Ovary (tissue), 9 donors: ENCODE results near the gene HNRNPA1L2. TPM values are rescaled to one million over a fixed set of nuclear protein-coding genes. Genes with fewer than 3 reads are reported as not detected.
"Not testable (repeated sequence)": the region's sequence is repeated elsewhere in the genome, so short reads cannot be mapped to it uniquely, and the experiment has no call there.

Source experiments
- DNase-seq, 5 donors: peaks; one replicate each; pipeline ENCODE4 v3.0.0-alpha.2; 2019 to 2020
- H3K27ac ChIP-seq, 2 donors: fragments of 200-600 bp; one replicate each; pipeline versions ENCODE4 v1.5.1 to v1.8.0; 2019 to 2022
- H3K27me3 ChIP-seq: fragments of 200-600 bp; one replicate; pipeline ENCODE4 v1.8.0; 2022
- H3K36me3 ChIP-seq: fragments of 200-600 bp; sonication (generic); one replicate; pipeline ENCODE4 v1.5.1; 2019
- H3K4me1 ChIP-seq: one replicate; pipeline ENCODE4 v1.8.1; 2013; ENCODE audit warnings: mild to moderate bottlenecking, moderate library complexity; ENCODE audit not compliant: insufficient read depth
- H3K4me3 ChIP-seq: fragments of 200-600 bp; sonication (generic); one replicate; pipeline ENCODE4 v1.5.1; 2017
- H3K9me3 ChIP-seq, 2 donors: fragments of 200-600 bp in 1 of 2; sonication (generic) in 1 of 2; one replicate each; pipeline versions ENCODE4 v1.5.1 to v1.8.1; 2013 to 2019; ENCODE audit warnings: mild to moderate bottlenecking in 1 of 2, moderate library complexity in 1 of 2
- EP300 ChIP-seq: sonication (generic); formaldehyde crosslinking; IDR thresholded peaks from one replicate; pipeline ENCODE4 v1.6.1; 2017; ENCODE audit warnings: antibody characterized with exemption
- POLR2A ChIP-seq: fragments of 450-650 bp; IDR thresholded peaks from one replicate; pipeline ENCODE4 v1.6.1; 2017; ENCODE audit warnings: antibody characterized with exemption, mild to moderate bottlenecking, moderate library complexity
- WGBS, 3 donors: extraction: QIAGEN DNeasy Blood & Tissue Kit in 1 of 3; methylation state at CpG; one replicate each; pipeline versions ENCODE4 v1.1.5 to v1.1.7; 2013 to 2017; 5-methylcytosine and 5-hydroxymethylcytosine counted together
- intact Hi-C, 4 donors: fragments of 100-400 bp; cut with DNase I; formaldehyde crosslinking; loops; one replicate each; pipeline versions ENCODE4 v1.11.0 to v1.15.1; 2022 to 2023
- polyA plus RNA-seq, 2 donors: library from polyadenylated mRNA; stranded (reverse); fragments of 200-250 nt in 1 of 2; fragments of 350-450 nt in 1 of 2; fragmentation: Illumina TruSeq in 1 of 2; extraction: RNeasy Lipid Tissue Mini Kit (QIAGEN cat#74804) in 1 of 2; gene quantifications; one replicate each; pipeline ENCODE4 v1.2.3, GENCODE V29; 2013 to 2014
- total RNA-seq, 7 donors: library from RNA; depleted of rRNA in 2 of 7; stranded (reverse); fragments of >200 nt in 2 of 7; fragmentation: NEBNext Ultra II Directional in 3 of 7; extraction: Animal tissue kit (Norgen Biotek cat#: 25700) in 3 of 7; gene quantifications; one replicate each; pipeline versions ENCODE4 v1.1.0 to v1.2.4, GENCODE V29; 2016 to 2023
- TF ChIP-seq, protein P1 (sequence below), 3 donors: fragments of 450-650 bp in 2 of 3; fragments of 200-600 bp in 1 of 3; IDR thresholded peaks; one replicate each; pipeline versions ENCODE4 v1.5.1 to v1.8.0; 2016 to 2022; ENCODE audit warnings: antibody characterized with exemption in 3 of 3, mild to moderate bottlenecking in 1 of 3
- donor health status: DM: no; HTN: no; CAD: no; lungs with moderate emphysema.
- donor health status: DM: no; HTN: no; CAD: no.
- donor health status: Bipolar disorder and iron deficiency.
- donor health status: DM: yes; HTN: yes; CAD: no.
- donor health status: DM: no; HTN: no; CAD: no.
- donor health status: DM: yes; HTN: yes; CAD: no.

HNRNPA1L2 gene
- total and polyA plus RNA-seq, 9 donors, result 2.3 to 16.2 (median 10.3) TPM

DNA sequence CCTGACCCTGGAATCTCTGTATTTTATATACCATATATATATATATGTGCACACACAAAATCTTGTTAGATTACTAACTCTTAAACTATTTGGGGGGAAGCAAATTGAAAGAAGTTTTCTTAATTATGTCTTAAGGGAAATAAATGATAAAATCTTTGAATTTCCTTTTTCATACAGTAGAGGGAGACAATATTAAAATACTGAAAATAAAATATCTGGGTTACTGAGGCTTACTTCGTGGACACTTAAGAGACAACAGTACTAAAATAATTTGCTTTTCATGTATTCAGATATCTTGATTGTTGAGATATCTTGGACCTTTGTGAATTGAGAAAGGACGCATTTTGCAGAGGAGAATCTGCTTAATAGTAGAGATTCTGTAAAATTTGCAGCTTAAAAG, 27.4 kb downstream of the HNRNPA1L2 start:
- Histone ChIP-seq H3K36me3 (no peaks in the 10 kb centered on the region), H3K9me3 (no peaks in the 10 kb centered on the region), H3K4me3 (no peak overlapping the region), H3K27me3 (no peaks in the 10 kb centered on the region), H3K4me1 (no peaks in the 10 kb centered on the region), H3K27ac (no peak overlapping the region)
- DNase-seq, result no peak
- no peak for TF ChIP-seq EP300
- no peak for TF ChIP-seq POLR2A
- TF ChIP-seq, protein P1, sequence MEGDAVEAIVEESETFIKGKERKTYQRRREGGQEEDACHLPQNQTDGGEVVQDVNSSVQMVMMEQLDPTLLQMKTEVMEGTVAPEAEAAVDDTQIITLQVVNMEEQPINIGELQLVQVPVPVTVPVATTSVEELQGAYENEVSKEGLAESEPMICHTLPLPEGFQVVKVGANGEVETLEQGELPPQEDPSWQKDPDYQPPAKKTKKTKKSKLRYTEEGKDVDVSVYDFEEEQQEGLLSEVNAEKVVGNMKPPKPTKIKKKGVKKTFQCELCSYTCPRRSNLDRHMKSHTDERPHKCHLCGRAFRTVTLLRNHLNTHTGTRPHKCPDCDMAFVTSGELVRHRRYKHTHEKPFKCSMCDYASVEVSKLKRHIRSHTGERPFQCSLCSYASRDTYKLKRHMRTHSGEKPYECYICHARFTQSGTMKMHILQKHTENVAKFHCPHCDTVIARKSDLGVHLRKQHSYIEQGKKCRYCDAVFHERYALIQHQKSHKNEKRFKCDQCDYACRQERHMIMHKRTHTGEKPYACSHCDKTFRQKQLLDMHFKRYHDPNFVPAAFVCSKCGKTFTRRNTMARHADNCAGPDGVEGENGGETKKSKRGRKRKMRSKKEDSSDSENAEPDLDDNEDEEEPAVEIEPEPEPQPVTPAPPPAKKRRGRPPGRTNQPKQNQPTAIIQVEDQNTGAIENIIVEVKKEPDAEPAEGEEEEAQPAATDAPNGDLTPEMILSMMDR (IDR thresholded peaks at IDR 0.05), result no peak
- 68 to 73% (median 69%) methylated on average over 2 of the region's 2 CpGs for WGBS, 3 donors
- intact Hi-C loops, result no loop called here

DNA sequence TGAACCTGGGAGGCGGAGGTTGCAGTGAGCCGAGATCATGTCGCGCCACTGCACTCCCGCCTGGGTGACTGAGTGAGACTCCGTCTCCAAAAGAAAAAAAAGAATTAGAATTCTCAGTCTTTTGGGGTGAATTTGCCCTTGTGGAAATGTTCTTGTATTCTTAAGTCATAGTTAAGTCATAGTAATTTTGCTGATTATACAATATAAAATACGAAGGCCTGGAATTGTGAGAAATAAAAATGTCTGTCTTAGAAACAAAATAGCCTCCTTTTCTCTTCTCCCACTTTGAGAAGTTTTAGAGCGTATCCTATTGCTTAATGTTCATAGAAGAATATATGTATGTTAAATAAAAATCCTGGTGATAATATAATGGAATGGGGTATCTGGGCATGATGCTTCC, 28.5 kb downstream of the HNRNPA1L2 start:
- Histone ChIP-seq H3K36me3 (no peaks in the 10 kb centered on the region), H3K27me3 (no peaks in the 10 kb centered on the region), H3K4me1 (no peaks in the 10 kb centered on the region), H3K9me3 (no peaks in the 10 kb centered on the region), H3K27ac (no peak overlapping the region), H3K4me3 (no peak overlapping the region)
- TF ChIP-seq EP300 (no peak), POLR2A (no peak)
- TF ChIP-seq, protein P1 (IDR thresholded peaks at IDR 0.05), result no peak
- WGBS, 3 donors, result 97 to 98% (median 98%) methylated on average over 8 of the region's 8 CpGs
- intact Hi-C loops, result no loop called here
- no peak for DNase-seq

DNA sequence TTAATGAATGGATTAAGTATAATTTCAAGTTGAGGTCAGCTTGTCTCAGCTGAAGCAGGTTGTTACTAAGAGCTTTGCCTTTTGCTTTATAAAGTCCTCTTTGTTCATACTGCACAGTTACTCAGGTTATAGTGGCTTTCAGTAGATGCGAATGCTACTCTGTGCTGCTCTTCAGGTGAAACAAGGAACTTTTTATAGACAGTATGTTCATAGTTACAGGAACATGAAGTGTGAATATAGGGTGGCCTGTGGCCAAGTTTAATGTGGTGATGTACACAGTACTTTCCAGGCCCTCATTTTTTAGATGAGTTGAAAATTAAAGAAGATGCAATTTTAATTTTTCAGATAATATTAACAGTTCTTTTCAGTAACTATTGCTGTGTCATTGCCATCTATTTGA, 31.2 kb downstream of the HNRNPA1L2 start:
- Histone ChIP-seq H3K4me3 (no peak overlapping the region), H3K9me3 (no peaks in the 10 kb centered on the region), H3K4me1 (no peaks in the 10 kb centered on the region), H3K27ac (no peak overlapping the region), H3K27me3 (no peaks in the 10 kb centered on the region), H3K36me3 (no peaks in the 10 kb centered on the region)
- intact Hi-C loops, result no loop called here
- TF ChIP-seq EP300 (no peak), POLR2A (no peak)
- TF ChIP-seq, protein P1 (IDR thresholded peaks at IDR 0.05), result no peak
- no peak for DNase-seq
- WGBS, 3 donors, result 97 to 100% (median 100%) methylated on average over 1 of the region's 1 CpG

DNA sequence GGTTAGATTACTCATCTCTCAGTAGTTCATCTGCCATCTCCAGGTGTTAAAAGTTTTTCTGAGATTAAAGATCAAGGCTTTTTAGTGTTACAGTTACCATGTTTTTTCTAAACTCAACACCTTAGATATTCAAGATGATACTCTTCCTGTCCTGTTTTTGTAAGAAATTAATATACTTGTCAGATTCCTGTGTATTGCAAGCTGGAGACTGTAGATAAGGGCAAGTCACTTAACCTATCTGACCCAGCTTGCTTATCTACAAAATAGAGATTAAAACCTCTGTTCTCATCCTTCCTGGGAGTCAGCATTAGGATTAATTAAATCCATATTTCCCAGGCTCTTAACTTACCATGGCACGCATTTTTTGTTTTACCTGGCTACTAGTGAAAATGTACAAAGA, 35.6 kb downstream of the HNRNPA1L2 start:
- Histone ChIP-seq H3K4me1 (no peaks in the 10 kb centered on the region), H3K4me3 (no peak overlapping the region), H3K9me3 (no peaks in the 10 kb centered on the region), H3K36me3 (no peaks in the 10 kb centered on the region), H3K27me3 (no peaks in the 10 kb centered on the region), H3K27ac (no peak overlapping the region)
- DNase-seq, result no peak
- intact Hi-C loops, result no loop called here
- 98 to 100% (median 99%) methylated on average over 1 of the region's 1 CpG for WGBS, 3 donors
- TF ChIP-seq EP300, result no peak
- TF ChIP-seq POLR2A, result no peak
- TF ChIP-seq, protein P1 (IDR thresholded peaks at IDR 0.05), result no peak

DNA sequence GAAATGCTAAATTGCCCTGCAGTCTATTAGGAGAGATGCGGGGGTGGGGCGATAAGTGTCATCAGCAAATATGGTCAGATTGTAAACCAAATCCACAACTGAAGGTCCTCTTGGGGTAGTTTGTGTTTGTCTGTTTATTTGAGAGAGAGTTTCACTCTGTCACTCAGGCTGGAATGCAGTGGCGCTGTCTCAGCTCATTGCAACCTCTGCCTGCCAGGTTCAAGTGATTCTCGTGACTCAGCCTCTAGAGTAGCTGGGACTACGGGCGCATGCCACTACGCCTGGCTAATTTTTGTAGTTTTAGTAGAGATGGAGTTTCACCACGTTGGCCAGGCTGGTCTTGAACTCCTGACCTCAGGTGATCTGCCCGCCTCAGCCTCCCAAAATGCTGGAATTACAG, 43.6 kb downstream of the HNRNPA1L2 start:
- H3K4me1 ChIP-seq, intact Hi-C loops, H3K4me3 ChIP-seq, H3K27me3 ChIP-seq, H3K9me3 ChIP-seq, H3K36me3 ChIP-seq, H3K27ac ChIP-seq, DNase-seq: not testable (repeated sequence)
- WGBS, 3 donors, result 93 to 95% (median 94%) methylated on average over 9 of the region's 9 CpGs
